GM21390 (cell line): Measurements from ENCODE around the gene CHPF.
A peak's percentile ranks its signal among the peaks of the same experiment; 100 is the strongest.

Experiments
- ATAC-seq: cut with Tn5 transposase; IDR thresholded peaks from one replicate; pipeline ENCODE4 v1.9.1; 2021; ENCODE audit not compliant: unreplicated experiment

CHPF gene

GRCh38 chr2:219533930-219534661, 9.5 kb downstream of the CHPF start:
- no peak for ATAC-seq

GRCh38 chr2:219532378-219532649, 11.3 kb downstream of the CHPF start:
- no peak for ATAC-seq

- no peak for ATAC-seq
These were observed 11.8 kb downstream of the CHPF start for GRCh38 chr2:219531639-219532377.

DNA sequence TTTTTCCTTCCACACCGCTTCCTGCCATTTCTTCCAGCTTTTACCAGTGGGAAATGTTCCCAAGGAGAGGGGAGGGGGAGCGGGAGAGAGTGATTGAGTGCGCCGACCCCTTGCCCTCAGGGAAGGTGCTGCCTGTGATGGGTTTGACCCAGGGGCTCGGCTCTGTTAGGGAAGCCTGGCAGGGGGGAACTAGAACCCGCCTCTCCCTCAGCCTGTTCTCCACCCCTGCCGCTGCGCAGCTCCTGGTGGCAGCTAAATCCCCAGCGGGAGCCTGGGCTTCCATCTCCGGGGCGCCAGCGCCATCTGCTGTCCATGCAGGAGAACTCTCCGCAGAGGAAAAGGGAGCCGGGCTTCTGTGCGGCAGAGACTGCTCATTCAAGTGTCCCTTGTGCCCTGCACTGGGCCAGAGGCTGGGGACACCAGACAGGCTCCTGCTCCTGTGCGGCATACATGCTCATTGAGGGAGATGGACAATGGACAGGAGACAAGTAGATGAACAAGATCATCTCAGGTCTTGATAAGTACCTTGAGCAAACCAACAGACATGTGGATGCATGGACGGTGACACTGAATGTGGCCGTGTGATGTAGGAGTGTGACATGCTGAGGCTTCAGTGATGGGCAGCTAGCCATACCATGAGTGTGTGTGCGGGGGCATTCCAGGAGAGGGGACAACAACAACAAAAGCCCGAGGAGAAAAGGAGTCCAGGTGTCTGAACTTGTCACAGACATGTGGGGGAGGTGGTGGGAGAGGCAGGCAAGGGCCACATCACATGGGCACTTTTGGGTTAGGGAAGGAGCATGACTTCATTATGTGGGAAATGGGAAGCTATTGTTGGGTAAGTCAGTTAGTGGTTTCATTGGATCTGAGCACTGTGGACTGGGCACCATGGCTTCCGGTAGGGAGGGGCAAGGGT, 13.3 kb downstream of the CHPF start:
- peak; percentile 88 for ATAC-seq

DNA sequence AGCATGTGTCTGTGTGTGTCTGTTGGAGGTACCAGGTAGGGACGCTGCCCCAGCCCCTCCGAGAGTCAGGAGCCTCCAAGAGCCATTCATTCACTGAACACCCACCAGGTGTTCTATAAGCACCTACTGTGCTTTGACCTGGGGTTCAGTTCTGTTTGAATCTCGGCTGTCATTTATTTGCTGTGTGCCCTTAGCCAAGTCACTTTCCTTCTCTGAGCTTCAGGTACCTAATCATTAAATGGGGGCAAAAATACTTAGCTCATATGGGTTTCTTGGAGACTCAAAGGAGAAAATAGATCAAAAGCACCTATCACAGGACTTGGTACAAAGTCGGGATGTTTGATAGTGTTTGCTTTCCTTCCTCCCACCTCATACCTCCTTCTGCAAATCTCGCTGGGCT, 16.1 kb downstream of the CHPF start:
- no peak for ATAC-seq

GRCh38 chr2:219527076-219527394, 16.6 kb downstream of the CHPF start:
- ATAC-seq = no peak

- no peak for ATAC-seq
These were observed 17.1 kb downstream of the CHPF start for GRCh38 chr2:219526320-219527075.

GRCh38 chr2:219525533-219526232, 17.9 kb downstream of the CHPF start:
- ATAC-seq = no peak

DNA sequence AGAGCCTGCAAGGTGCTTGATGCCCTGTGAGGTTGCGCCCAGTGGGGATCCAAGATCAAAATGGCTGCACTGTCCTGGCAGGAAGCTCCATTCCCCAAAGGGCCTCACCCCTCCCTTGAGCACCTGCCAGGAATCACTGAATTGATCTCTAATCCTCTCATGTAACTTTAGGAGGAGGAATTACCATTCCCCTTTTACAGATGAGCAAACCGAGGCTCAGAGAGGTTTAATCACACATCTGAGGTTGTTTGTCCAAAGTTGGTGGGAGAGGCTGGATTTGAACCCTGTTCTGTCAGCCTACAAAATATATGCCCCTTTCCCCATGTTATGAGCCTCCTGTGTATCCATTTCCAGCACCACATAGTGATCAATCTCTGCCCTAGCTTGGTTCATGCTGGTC, 18.8 kb downstream of the CHPF start:
- no peak for ATAC-seq

- ATAC-seq = no peak
These were observed 20.5 kb downstream of the CHPF start for GRCh38 chr2:219523031-219523671.

GRCh38 chr2:219522111-219523030, 21.2 kb downstream of the CHPF start:
- no peak for ATAC-seq

DNA sequence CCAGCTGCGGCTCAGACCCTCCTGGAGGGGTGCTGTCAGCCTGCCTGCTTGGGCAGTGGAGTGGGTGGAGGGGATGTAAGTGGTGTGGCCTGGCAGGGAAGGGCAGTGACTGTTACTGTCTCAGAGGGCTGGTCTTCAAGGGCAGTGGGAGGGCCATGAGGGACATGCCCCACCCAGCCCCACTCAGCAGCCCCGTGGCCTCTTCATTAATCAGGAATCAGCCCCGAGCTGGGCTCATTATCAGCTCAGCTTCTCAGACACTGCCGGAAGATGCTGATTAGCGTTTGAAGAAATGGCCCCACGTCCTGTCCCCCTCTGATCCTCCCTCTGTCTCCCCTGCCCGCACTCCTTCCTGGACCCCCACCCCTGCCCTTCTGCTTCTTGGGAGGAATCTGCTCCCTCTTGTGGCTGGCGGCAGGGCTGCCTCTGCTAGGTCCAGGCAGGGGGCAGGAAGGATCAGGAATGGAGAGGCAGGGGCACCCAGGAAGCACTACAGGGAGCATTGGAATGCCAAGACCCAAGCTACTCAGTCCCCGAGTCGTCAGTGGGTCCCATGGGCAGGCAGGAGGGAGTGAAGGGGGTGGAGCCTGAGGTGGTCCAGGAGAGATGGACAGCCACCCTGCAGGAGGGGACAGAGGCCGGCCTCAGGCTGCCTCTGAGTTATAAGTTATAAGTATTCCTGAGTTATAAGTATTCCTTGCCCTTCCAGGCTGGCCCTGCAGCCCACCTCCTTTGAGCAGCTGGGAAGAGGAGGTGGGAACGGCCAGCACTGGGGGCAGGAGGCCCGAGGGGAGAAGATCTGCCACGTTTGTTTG, 22.3 kb downstream of the CHPF start:
- no peak for ATAC-seq

DNA sequence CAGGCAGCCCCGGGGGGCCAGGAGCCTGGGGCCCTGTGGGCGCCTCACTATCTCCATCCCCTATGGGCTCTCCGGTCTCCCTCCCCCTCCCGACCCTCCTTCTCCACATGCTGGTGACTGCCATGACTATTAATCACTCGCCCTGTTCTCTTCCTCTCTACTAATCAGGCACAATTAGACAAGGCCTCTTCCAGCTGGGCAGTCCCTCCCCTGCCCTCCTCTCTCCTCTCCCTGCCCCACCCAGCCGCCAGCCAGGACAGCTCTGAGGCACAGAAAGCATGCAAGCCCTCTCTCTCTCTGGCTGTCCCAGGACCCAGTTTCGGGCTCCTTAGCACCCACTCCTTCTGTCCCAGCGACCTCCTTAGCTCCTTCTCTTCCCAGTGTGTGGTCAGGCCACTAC, 23.5 kb downstream of the CHPF start:
- no peak for ATAC-seq

DNA sequence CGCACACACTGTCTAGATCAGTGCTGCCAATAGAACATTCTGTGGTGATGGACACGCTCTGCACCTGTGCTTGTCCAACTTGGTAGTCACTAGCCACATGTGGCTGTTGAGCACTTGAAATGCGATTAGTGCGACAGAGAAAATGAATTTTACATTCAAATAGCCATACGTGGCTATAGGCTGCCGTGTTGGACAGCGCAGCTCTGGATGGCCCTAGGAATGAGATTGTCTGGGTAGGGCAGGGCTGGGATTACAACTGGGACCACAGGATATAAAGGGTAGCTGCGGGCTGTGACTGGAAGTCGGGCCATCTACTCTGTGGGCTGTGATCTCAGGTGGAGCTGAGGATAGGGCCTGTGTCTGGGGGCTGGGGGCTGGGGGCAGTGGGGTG, 24.1 kb downstream of the CHPF start:
- ATAC-seq = no peak

GRCh38 chr2:219517954-219518778, 25.4 kb downstream of the CHPF start:
- ATAC-seq = no peak

DNA sequence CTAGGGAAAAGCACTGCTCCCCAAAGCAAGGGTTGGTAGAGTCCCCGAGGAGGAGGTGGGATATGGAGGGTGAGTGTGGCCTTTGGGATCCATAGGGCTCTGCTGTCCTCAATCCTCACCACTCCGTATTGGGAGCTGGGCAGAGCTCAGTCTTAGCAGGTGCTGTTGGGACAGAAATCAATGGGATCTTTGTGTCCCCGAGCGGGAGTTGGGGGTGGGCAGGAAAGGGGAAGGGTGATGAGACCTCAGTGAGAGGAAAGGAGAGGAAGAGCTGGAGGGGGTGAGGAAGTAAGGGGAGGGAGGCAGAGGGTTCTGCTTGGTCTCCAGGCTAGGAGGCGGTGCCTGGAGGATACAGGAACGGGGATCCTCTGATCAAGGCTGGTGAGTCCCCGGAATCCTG, 26.7 kb downstream of the CHPF start:
- ATAC-seq = no peak

DNA sequence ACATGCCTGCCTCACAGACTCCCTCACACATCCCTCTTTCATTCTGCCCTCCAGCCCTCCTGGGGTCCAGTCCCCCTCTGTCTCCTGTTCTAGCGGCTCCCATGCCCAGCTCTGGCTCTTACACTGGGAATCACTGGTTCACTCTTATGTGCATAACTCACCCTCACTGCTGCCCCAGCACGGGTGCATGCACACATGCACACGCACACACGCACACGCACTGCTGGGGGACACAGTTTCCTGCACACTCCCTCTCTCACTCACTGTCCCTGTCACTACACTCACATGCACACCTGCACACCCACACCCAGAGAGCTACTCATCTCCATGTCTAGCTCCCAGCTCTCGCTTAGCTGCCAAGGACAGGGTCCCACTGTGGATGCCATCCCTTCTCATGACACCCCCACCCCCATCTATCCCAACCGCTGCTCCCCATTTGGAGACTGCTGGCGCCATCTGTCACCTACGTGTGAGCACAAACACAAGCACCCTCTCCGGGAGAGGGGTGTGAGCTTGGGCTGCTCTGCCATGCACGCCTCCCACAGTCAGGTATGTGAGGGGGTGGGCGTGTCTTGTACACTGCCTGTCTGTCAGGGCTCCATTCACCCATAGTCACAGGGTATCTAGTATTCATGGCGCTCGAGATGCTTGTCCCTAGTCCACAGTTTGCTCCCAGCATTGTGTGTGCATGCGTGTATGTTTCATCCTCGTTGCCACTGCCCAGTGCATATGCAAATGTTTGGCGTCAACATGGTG, 27.6 kb downstream of the CHPF start:
- no peak for ATAC-seq
